HG02763 (cell line): ENCODE data around the gene MAD1L1.
"Not testable (repeated sequence)": the region's sequence is repeated elsewhere in the genome, so short reads cannot be mapped to it uniquely, and the experiment has no call there.

Experiments
- ATAC-seq: cut with Tn5 transposase; IDR thresholded peaks from one replicate; pipeline ENCODE4 v1.9.1; 2021; ENCODE audit warnings: mild to moderate bottlenecking, moderate library complexity; ENCODE audit not compliant: unreplicated experiment

The MAD1L1 gene

DNA sequence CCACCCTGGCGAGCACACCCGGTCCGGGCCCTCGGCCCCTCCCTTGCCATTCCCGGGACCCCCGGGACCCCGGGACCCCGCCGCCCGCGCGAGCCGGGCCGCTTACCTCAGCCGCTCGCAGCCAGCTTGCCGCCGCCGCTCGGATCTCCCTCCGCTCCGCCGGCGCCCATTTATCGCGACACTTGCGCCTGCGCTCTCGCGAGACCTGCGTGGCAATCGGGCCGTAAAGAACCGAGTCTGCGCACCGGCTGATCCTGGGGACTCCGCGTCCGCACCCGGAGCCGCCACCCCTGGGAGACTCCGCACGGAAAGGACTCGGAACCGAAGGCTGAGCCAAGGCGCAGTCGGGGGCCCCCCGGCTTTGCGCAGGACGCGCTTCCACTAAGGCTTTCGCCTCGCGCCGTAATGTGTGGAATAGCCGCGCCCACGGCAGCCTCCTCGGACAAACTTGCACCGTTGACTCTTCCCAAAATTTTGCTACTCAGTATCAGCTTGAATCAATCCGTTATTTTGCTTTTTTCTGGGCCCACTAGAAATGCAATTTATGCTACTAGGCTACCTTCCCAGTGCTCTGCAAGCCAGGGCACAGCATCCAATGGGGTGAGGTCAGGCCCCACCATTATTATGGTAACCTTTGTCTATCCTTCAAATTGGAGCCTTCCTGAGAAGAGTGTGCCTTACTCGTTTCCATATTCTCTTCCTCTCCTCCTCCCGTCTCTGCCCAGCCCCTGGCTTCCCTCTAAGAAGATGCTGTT, at the start of gene MAD1L1:
TSS of gene MAD1L1 (minus strand) at position 180 of the 755 bp plus-strand sequence. CDS start 2,812 bp downstream, outside the sequence.
- peak; percentile 66 for ATAC-seq

DNA sequence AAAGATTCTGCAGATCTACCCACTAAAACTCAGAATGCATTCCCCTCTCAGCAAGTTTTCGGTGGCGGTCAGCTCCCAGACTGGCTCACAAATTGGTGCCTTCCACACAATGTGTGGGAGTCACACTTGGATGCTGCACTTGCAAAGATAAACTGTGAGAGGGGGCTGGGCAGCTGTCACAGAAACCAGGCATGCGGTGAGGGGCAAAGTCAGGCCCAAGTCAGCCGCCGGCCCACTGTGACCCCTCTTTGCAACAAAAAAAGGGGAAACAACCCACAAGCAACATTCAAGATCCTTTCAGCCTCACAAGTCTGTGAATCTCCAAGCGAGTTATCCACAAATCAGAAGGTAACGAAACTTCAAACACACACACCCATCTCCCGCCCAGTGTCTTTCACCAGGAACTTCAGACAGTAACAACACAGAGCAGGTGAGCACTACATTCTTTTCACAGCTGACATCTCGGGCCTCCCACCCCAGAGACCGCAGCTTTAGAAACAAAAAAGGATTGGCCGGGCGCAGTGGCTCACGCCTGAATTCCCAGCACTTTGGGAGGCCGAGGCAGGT, 49.5 kb upstream of the MAD1L1 start:
- ATAC-seq = no peak

DNA sequence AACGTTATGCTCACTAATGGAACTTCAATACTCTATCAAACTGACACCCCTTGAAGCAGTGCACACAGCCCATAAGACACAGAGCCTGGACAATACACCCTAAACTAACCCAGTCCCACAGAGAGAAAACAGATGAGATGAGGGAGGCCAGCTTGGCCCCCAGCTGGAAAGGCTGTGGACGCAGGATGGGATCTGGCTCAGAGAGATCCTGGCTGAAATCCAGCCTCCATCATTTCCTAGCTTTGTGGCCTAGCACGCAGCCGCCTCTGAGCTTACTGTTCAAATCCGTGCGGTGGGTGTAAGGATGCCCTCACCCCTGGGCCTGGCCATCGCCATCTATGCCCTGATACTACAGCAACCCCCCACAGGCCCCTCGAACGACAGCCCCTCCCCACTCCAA, 48.8 kb upstream of the MAD1L1 start:
- ATAC-seq = no peak

DNA sequence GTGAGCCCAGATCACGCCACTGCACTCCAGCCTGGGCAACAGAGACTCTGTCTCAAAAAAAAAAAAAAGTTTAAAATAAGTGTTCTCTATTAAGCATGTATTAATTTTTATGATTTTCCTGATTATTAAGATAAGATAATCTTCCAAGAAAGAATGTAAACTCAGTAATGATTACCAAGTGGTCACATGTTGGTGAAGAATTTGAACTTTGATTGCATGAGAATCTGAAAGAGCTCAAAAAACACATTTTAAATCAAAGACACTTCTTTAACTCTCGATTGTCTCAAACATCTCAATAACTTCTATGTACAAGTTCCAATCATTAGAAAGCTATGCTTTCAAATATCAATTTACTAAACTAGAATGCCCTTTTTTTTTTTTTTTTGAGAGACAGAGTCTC, 47.7 kb upstream of the MAD1L1 start:
- ATAC-seq = no peak

DNA sequence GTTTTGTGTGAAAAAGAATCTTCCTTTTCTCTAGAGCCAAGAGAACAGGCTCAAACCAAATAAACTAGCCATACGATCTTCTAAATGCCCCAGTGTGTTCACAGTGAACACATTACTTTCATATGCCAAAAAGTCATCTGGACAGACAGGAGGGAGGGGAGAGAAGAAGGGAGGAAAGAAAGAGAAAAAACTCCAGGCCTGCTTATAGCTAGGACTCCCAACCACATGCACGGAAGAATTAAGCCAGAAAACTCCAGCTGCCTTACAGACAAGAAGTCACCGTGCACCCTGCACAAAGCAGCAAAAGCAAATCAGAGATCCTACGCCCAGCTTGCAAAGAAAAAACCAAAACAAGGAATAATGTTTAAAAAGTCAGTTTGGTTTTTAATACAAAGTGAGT, 47.2 kb upstream of the MAD1L1 start:
- no peak for ATAC-seq

DNA sequence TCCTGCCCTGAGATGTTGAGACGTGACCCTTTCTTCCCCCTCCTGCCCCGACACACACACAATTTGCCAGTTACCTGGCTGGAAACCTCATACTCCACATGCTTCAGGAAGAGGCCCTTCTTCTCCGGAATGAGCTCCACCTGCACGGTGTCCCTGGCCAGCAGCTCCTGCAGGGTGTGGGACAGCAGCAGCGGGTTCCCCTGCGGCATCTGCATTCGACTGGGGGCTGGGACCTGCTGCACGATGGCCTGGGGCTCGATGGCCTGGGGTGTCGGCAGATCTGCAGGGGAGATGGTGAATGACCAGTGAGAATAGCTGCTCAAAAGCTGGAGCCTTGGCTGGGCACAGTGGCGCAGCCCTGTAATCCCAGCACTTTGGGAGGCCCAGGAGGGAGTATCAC, 45.3 kb upstream of the MAD1L1 start:
- ATAC-seq = no peak

DNA sequence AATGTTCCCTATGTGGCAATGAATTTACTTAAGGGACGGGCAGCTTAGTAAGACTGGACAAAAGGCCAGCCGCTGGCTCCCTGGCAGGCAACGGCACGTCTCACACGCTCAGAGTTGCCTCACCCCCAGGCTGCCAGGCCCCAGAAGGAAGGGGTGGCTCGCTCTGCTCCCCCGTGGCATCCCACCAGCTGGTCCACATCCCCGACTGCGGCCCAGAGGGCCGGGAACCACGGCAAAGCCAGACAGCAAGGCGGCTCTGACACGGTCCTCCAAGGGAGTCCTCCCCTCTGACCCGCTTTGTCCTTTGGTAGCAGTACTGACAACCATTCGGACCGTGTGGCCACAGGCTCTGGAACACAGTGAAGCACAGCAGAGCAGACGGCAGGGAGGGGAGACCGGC, 43.4 kb upstream of the MAD1L1 start:
- no peak for ATAC-seq

DNA sequence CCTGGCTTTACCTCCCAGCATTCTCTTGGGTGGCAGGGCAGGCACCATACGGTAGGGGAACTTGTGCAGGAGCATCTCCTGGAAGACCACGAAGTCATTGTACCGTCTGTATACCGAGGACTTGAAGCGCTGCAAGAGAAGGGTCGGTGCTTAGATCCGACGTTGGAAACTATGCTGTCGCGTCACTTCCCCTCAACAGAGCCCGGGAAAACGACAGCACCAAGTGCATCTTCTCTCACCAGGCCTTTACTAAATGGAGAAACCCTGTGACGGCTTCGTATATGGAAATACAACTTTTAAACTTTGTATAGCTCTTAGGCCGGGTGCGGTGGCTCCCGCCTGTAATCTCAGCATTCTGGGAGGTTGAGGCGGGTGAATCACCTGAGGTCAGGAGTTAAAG, 42.4 kb upstream of the MAD1L1 start:
- no peak for ATAC-seq

DNA sequence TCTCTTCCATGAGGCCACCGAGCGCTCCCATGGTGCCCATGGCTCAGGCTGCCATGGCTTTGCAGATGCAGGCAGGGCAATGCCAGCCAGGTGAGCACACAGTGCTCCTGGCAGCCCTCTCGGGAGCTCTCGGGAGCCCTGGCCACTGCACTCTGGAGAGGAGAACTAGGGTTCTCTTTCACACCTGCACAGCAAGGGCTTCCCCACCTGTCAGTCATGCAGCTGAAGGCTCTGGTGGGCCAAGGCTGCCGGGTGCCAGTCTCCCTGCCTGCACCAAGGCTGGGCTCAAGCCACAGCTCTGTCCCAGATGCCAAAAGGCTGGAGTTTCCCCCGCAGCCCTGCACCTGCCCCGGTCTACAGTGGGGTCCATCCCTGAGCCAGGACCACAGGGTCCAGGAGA, 41.9 kb upstream of the MAD1L1 start:
- no peak for ATAC-seq

DNA sequence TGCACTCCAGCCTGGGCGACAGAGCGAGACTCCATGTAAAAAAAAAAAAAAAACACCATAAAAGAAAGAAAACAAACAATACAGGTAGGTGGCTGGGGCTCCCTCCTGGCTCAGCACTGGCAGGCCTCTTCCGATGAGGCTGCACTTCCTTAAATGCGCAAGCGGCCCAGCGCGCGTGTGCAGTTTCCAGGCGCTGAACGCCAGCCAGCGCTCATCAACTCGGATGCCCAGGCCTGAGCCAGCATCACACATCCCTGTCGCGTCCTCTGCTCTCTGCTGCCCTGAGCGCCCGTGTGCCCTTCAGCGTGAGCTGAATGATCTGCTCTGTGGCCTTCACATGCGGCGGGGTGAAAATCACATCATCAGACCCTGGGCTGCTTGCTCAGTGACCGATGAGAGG, 41.1 kb upstream of the MAD1L1 start:
- ATAC-seq = no peak

DNA sequence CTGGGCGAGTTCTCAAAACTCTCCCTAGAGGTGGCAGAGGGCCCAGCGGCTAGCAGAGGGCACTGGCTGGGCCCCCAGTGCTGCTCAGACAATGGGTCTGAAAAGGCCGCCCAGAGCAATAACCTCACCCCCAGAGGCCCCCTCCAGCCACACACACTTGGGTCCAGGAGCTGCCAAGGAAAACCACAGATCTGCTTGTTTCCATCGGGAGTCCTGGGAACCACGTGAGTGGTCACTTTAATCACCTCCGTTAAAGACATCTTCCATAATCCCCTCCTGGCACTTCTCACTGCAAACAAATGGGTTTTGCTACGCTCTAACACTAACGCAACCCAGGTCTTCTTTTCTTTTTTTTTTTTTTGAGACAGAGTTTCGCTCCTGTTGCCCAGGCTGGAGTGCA, 39.3 kb upstream of the MAD1L1 start:
- no peak for ATAC-seq

DNA sequence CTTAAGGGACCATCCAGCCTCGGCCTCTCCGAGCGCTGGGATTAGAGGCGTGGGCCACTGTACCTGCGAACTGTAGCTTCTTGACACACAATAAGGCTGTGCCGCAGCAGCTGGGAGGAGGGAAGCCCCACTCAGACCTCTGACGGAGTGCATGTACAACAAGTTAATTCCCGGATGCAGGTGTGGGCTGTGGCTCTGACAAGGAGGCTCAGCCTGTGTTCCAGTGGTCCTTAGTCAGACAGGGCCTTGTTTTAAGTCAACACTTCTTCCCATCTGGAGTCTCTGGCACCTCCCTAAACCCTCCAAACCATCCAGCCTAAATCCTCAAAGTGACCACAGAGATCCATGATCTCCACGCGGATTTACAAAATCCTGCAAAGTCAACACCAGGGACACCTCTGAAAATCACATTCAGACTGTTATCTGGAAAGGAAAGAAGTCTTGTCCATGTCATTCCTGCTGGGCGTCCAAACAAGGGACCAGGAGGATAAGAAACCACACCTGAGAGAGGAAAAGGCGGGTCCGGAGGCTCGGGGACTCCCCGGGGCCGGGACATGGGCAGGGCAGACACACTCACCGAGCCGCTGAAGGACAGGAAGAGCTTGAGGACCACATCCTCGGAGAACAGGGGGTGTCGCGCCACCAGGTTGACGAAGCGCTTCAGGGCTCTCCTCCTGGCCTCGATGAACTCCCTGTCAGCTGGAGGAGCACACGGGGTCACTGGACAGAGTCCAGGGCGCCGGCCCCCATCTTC, 38.7 kb upstream of the MAD1L1 start:
- ATAC-seq = no peak

DNA sequence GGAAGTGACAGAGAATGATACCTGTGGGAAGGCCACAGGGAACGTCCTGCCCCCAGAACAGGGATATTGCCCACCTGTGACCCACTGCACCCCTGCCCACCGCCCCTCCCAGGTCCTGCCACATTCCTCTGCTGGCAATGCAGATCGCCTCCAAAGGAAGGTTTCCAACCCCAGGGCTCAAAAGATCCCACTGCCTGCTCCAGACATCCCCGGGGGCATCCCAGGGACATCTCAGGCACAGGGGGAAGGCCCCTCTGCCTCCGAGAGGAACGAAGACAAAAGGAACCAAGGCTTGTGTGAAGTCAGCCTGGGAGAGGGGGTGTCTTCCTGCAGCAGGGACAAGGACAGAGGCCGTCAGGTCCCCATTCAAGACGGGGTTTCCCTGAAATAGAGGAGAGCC, 37.8 kb upstream of the MAD1L1 start:
- ATAC-seq = no peak

DNA sequence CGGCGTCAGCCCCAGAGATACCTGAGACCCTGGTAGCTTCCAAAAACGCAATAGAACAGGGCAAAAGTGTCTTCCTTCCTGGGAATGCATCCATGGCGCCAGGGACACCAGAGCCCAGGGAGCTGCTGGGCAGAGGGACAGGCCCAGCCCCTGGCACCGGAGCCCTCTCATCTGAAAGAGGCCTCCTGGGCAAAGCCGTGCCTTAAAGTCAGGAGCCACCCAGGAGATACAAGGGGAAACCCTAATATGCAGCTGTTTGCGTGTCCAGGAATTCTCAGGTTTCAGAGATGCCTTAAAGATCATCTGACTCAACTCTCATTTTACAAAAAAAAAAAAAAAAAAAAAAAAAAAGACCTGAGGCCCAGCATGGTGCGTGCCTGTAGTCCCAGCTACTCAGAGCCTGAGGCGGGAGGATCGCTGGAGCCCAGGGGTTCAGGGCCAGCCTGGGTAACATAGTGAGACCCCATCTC, 37.3 kb upstream of the MAD1L1 start:
- no peak for ATAC-seq

DNA sequence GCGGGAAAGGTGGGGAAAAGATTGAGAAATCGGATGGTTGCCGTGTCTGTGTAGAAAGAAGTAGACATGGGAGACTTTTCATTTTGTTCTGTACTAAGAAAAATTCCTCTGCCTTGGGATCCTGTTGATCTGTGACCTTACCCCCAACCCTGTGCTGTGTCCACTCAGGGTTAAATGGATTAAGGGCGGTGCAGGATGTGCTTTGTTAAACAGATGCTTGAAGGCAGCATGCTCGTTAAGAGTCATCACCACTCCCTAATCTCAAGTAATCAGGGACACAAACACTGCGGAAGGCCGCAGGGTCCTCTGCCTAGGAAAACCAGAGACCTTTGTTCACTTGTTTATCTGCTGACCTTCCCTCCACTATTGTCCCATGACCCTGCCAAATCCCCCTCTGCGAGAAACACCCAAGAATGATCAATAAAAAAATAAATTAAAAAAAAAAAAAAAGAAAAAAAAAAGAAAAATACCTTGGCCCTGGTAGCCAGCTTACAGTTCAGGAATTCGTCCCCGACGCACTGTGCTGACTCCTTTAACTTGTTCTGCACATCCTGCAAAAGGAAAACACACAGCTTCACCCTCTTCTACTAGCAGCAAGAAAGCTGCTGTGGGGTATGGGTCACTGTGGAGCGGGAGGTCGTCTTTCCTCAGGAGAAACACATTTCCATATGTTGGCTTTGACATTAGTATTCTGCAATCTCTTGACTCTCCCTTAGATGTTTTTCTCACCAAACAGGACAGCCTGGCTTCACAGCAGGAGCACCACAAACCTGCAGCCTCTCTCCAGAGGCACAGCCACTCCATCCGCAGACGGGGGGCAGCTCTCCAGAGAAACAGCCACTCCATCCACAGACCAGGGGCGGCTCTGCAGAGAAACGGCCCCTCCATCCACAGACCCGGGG, 36.6 kb upstream of the MAD1L1 start:
- not testable (repeated sequence) for ATAC-seq

DNA sequence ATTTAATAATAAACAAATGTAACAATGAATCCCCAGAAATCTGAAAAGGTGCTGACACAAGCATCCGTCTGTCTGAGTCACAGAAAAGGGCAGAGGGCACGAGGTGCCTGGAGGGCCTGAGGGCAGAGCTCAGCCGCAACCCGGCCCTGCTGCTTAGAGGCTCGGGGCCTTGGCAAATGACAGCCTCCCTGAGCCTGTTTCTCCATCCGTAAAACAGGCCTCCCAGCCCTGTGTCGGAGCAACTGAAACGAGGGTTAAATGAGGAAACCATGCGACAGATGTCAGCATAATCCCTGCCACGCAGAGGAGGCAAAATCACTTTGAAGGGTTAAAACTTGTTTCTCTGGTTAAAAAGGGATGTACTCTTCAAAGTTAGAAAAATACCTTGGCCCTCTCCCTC, 34.2 kb upstream of the MAD1L1 start:
- no peak for ATAC-seq

DNA sequence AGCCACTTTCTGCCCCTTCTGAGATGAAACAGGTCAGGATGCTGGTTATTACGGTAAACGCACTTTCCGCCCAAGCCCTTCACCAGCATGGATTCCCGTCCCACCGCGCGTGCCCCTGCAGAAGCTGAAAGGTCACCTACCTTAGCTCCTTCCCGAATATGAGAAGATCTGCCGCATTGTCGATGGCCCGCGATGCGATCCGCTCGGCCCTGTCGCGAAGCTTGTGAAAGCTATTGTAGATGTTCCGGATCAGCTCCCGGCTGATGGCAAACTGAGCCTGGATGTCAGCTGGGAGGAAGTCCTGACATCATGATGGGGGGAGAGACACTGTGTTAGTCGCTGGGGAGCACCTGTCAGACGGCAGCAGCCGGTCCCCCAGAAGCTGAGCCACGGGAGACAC, 31.4 kb upstream of the MAD1L1 start:
- no peak for ATAC-seq

DNA sequence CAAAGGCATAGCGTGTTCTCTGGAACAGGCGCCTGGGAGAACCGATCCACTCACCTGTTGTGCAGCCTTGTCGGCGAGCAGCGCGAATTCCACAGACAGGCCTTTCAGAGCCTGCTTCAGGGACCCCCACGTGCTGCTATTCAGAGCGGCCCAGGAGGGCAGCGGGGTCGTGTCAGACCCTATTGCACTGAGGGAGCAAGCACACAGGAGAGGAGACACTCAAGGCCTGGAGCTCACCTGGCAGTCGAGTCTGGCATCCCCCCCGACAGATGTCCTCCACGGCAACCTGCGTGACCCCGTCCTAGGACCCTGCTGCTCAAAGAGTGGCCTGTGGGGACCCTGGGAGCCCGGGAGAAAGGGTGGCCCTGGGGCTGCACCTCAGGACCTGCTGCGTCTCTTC, 30.4 kb upstream of the MAD1L1 start:
- no peak for ATAC-seq

DNA sequence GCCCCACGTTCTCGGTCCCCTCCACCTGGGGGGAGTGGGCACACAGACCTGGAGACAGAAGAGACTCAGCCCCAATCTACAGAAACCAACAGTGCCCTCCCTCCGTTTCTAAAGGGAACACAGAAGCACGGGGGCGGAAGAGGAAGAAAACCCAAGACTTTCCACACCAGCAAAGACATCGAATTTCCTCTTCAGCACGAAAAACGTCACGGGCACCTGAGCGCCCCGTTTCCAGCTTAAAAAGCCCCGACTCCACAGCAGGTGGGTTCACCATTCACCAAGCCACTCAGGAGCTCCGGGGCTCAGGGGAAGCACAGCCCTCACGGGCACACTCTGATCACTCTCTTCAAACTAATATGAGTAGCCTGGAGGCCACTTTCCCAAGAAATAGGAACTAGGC, 28.9 kb upstream of the MAD1L1 start:
- ATAC-seq = peak; percentile 33

DNA sequence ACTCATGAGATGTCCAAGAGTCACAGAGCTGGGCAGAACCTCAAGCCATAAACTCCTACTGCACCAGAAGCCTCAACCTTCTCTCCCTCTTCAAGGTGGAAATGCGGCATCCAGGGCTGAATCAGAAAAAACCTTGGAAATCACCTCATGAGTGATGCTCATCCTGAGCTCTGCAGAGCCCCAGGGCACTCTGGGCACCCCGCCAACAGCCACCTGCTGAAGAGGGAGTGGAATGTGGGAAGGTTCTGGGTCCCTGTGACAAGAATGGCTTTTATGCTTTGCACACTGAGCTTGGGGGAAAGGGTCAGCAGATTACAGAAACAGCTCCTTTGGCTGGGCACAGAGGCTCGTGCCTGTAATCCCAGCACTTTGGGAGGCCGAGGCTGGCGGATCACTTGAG, 28.1 kb upstream of the MAD1L1 start:
- no peak for ATAC-seq

DNA sequence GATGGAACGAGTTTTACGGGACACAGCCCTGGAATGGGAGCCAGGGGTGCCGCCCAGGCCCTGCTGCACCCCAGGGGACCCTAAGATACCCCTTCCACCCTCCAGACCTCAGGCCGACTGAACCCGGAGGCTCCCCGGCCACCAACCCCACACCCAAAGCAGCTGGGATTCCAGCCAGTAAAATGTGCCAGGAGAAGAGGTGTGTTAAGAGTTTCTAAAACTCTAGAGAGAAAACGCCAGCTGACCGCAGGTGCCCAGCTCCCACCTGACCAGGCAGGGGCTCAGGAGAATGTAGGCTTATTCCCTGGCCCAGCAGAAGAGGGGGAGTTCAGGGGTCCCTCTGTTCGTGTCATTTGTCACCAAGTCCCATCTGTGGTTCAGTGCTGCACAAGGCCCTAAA, 26.7 kb upstream of the MAD1L1 start:
- peak; percentile 3 for ATAC-seq
